A673 (cell line): Measurements from ENCODE around the gene COL5A1.

Source experiments
- EZH2 ChIP-seq: fragments of 200-600 bp; sonication (generic); IDR thresholded peaks from 2 replicates; pipeline ENCODE4 v1.6.1; 2017; ENCODE audit warnings: borderline replicate concordance, low read depth, mild to moderate bottlenecking, mixed read lengths, antibody characterized with exemption, low read length; ENCODE audit not compliant: poor library complexity, severe bottlenecking
- TF ChIP-seq, protein P1 (sequence below): fragments of 300-800, 200-600 bp; sonication (generic); conservative IDR thresholded peaks from 2 replicates; pipeline ENCODE4 v1.5.1; 2017; ENCODE audit warnings: low read depth, mild to moderate bottlenecking, antibody characterized with exemption, low read length, moderate library complexity, mixed read lengths

GRCh38 chr9:134592018-134592818 is 49.4 kb upstream of the COL5A1 start:
- TF ChIP-seq, protein P1, sequence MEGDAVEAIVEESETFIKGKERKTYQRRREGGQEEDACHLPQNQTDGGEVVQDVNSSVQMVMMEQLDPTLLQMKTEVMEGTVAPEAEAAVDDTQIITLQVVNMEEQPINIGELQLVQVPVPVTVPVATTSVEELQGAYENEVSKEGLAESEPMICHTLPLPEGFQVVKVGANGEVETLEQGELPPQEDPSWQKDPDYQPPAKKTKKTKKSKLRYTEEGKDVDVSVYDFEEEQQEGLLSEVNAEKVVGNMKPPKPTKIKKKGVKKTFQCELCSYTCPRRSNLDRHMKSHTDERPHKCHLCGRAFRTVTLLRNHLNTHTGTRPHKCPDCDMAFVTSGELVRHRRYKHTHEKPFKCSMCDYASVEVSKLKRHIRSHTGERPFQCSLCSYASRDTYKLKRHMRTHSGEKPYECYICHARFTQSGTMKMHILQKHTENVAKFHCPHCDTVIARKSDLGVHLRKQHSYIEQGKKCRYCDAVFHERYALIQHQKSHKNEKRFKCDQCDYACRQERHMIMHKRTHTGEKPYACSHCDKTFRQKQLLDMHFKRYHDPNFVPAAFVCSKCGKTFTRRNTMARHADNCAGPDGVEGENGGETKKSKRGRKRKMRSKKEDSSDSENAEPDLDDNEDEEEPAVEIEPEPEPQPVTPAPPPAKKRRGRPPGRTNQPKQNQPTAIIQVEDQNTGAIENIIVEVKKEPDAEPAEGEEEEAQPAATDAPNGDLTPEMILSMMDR, result no peak
- no peak for TF ChIP-seq EZH2
